Endothelial cell of umbilical vein (primary cell): Measurements from ENCODE around the gene SLC25A20. TPM values are rescaled to one million over a fixed set of nuclear protein-coding genes. Genes with fewer than 3 reads are reported as not detected.

Source experiments
- BruUV-seq: library from RNA; stranded (reverse); fragments of 400-500 nt; replicated peaks from 2 replicates; lab custom pipeline; 2021; lab: Mats Ljungman, UMichigan
- CTCF ChIA-PET: fragments of 300-600, 350-600 bp; sonication (Branson Sonifier 250); formaldehyde crosslinking; loops from one replicate; lab custom pipeline; 2021; ENCODE audit warnings: antibody characterized with exemption, inconsistent platforms; lab: Charles Lee
- POLR2A ChIA-PET: fragments of 300-600, 350-600 bp; sonication (Branson Sonifier 250); formaldehyde crosslinking; loops from one replicate; lab custom pipeline; 2021; ENCODE audit warnings: antibody characterized with exemption, inconsistent platforms; lab: Charles Lee
- DNase-seq: peaks from one replicate; pipeline ENCODE4 v3.0.0-alpha.2; 2011; ENCODE audit warnings: low read depth, low spot score
- FAIRE-seq: peaks from 2 replicates; lab custom pipeline; 2011; peaks lifted over from hg19 to GRCh38; lab: Jason Lieb, UNC
- H2AFZ ChIP-seq: 2 replicates; pipeline ENCODE4 v1.6.0; 2012; ENCODE audit warnings: low read depth, low read length, control low read depth, inconsistent platforms
- H3K27ac ChIP-seq: 2 replicates; pipeline ENCODE4 v1.5.1; 2011; ENCODE audit warnings: low read depth, mild to moderate bottlenecking, control low read depth, low read length, moderate library complexity; ENCODE audit not compliant: insufficient read depth
- H3K27me3 ChIP-seq, 2 experiments: 2 replicates each; pipeline versions ENCODE4 v1.6.0 to v1.6.1; 2011; ENCODE audit warnings: low read length in 2 of 2, mixed read lengths in 1 of 2; ENCODE audit not compliant: control insufficient read depth in 2 of 2, insufficient read depth in 2 of 2
- H3K36me3 ChIP-seq, 2 experiments: 2 replicates in 1 of 2; 3 replicates in 1 of 2; pipeline ENCODE4 v1.5.1; 2011; ENCODE audit warnings: low read length in 2 of 2, mild to moderate bottlenecking in 1 of 2, moderate library complexity in 1 of 2; ENCODE audit not compliant: control insufficient read depth in 2 of 2, insufficient read depth in 2 of 2; ENCODE audit errors: extremely low read depth in 1 of 2
- H3K4me1 ChIP-seq: 3 replicates; pipeline ENCODE4 v1.5.1; 2011; ENCODE audit warnings: mild to moderate bottlenecking, low read length; ENCODE audit not compliant: control insufficient read depth, insufficient read depth; ENCODE audit errors: extremely low read depth
- H3K4me2 ChIP-seq: 2 replicates; pipeline ENCODE4 v1.6.1; 2011; ENCODE audit warnings: low read length, control low read depth, mixed read lengths; ENCODE audit not compliant: insufficient read depth
- H3K4me3 ChIP-seq, 3 experiments: fragments of 200-600 bp in 1 of 3; sonication (generic), shearing (Covaris generic) in 1 of 3; replicated peaks in 1 of 3; 2 replicates each; pipeline ENCODE4 v1.5.1; 2011 to 2016; ENCODE audit warnings: control low read depth in 3 of 3, low read length in 3 of 3, mild to moderate bottlenecking in 2 of 3, inconsistent platforms in 1 of 3, low read depth in 1 of 3, moderate library complexity in 1 of 3; ENCODE audit not compliant: insufficient read depth in 1 of 3
- H3K79me2 ChIP-seq: 2 replicates; pipeline ENCODE4 v1.6.0; 2012; ENCODE audit warnings: low read length, inconsistent platforms; ENCODE audit not compliant: control insufficient read depth, insufficient read depth
- H3K9ac ChIP-seq: replicated peaks from 2 replicates; pipeline ENCODE3; 2011; ENCODE audit warnings: low read length, control low read depth; ENCODE audit not compliant: insufficient read depth; ENCODE audit errors: extremely low read depth
- H3K9me1 ChIP-seq: replicated peaks from 3 replicates; pipeline ENCODE4 v1.6.0; 2011; ENCODE audit warnings: mild to moderate bottlenecking, low read length; ENCODE audit not compliant: control insufficient read depth, insufficient read depth; ENCODE audit errors: extremely low read depth
- H3K9me3 ChIP-seq: replicated peaks from 2 replicates; pipeline ENCODE4 v1.5.1; 2012; ENCODE audit warnings: low read length, inconsistent platforms; ENCODE audit not compliant: control insufficient read depth, insufficient read depth
- H4K20me1 ChIP-seq: replicated peaks from 2 replicates; pipeline ENCODE3; 2011; ENCODE audit warnings: mild to moderate bottlenecking, low read length; ENCODE audit not compliant: control insufficient read depth, insufficient read depth; ENCODE audit errors: extremely low read depth
- EZH2 ChIP-seq: IDR thresholded peaks from 2 replicates; pipeline ENCODE4 v1.6.1; 2012; ENCODE audit warnings: borderline replicate concordance, low read depth, mild to moderate bottlenecking, moderate library complexity, low read length, inconsistent platforms; ENCODE audit not compliant: severe bottlenecking
- FOS ChIP-seq: IDR thresholded peaks from 2 replicates; pipeline ENCODE4 v1.6.1; 2011; ENCODE audit warnings: mild to moderate bottlenecking, low read length, moderate library complexity, borderline replicate concordance; ENCODE audit not compliant: insufficient read depth
- GATA2 ChIP-seq: IDR thresholded peaks from 2 replicates; pipeline ENCODE4 v1.7.0; 2011; ENCODE audit warnings: low read depth, mild to moderate bottlenecking, moderate library complexity, mixed read lengths, low read length; ENCODE audit not compliant: insufficient read length, insufficient read depth
- JUN ChIP-seq: IDR thresholded peaks from 2 replicates; pipeline ENCODE4 v1.6.1; 2011; ENCODE audit warnings: borderline replicate concordance, low read depth; ENCODE audit not compliant: insufficient read length, insufficient read depth
- MYC ChIP-seq: IDR thresholded peaks from one replicate; pipeline ENCODE4 v1.6.1; 2011; ENCODE audit warnings: mild to moderate bottlenecking, low read depth, low read length
- POLR2A ChIP-seq: IDR thresholded peaks from 2 replicates; pipeline ENCODE4 v1.6.1; 2012; ENCODE audit warnings: low read depth, mild to moderate bottlenecking, control low read depth, low read length
- POLR2AphosphoS5 ChIP-seq: IDR thresholded peaks from 2 replicates; pipeline ENCODE4 v1.6.1; 2012; ENCODE audit warnings: low read depth, mild to moderate bottlenecking, control low read depth, low read length, moderate library complexity; ENCODE audit not compliant: insufficient read depth
- dilution Hi-C: fragments of 300-500 bp; cut with MboI; formaldehyde crosslinking; loops from one replicate; pipeline ENCODE4 v1.15.0; 2019; ENCODE audit warnings: low sequenced_read_pairs; ENCODE audit not compliant: extremely low pct_ligation_motif_present
- intact Hi-C: fragments of 100-400 bp; cut with micrococcal nuclease; formaldehyde crosslinking; loops from one replicate; pipeline ENCODE4 v1.10.0; 2022
- polyA plus RNA-seq, 4 experiments: library from polyadenylated mRNA; depleted of rRNA in 3 of 4; stranded (reverse) in 3 of 4; unstranded in 1 of 4; fragments of >200 nt; gene quantifications; 2 replicates each; pipeline versions ENCODE4 v1.2.1 to v1.2.3, GENCODE V29; 2011 to 2012; ENCODE audit warnings: missing spikeins in 1 of 4
- total RNA-seq: library from RNA; stranded (reverse); gene quantifications from 2 replicates; pipeline ENCODE4 v1.2.3, GENCODE V29; 2021
- TF ChIP-seq, protein P1 (sequence below), 2 donors: IDR thresholded peaks; 1 replicate in 1 of 2; 2 replicates in 1 of 2; pipeline ENCODE4 v1.5.1; 2011; ENCODE audit warnings: low read length in 2 of 2, mild to moderate bottlenecking in 2 of 2, moderate library complexity in 2 of 2, control low read depth in 1 of 2, inconsistent platforms in 1 of 2, low read depth in 1 of 2; ENCODE audit not compliant: insufficient read depth in 1 of 2; ENCODE audit errors: extremely low read depth in 1 of 2
- TF ChIP-seq, protein P2 (sequence below): IDR thresholded peaks from 2 replicates; pipeline ENCODE4 v1.6.1; 2011; ENCODE audit not compliant: insufficient read depth, insufficient read length

Gene SLC25A20
- total and polyA plus RNA-seq, 2 donors (not counting 3 experiments of a cell fraction or from before 2014, with no cell fraction given), result 7.9 to 11.0 TPM

DNA sequence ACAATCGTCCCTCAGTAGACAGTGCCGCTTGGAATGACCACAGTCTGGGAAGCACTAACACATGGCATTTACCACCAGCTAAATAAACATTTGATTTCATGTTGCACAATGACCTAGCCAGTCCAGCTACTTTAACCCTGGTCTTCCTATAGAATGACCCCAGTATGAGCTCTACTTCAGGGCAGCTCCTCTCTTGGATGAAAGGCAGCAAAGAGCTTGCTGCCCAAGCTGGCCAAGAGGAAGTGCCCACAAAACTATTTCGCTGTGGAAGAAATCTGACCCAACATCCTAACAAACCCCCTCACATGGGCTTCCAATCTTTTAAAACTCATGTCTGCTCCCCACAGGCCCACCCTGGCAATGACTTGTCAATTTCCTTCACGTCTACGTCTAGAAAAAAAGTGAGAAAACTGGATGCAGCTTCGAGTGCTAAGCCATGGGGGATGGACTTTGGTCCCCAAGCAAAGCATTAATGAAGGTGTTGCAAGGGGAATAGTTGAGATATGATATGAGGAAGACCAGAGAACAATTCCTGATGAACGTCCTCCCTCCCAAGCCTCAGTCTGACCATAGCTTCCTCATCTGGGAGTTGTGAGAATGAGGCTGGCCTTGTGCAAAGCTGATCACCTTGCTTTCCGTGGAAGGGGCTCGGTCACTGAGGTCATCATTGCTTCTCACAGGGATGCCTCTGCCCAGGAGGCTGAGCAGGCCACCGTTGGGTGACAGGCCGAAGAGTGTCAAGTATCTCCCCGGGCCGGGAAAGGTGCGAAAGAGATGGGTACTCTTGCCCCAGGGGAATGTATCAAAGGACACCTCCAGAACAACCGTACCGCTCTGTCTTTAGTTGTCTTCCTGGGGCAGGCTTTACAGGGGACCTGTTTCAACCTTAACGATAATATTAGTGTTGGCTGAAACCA, 964 bp downstream of the SLC25A20 start:
- Histone ChIP-seq H3K9me1 (no peaks in the 10 kb centered on the region), H3K79me2 (no peaks in the 10 kb centered on the region), H3K4me1 (peaks cover 7% of the 10 kb centered on the region), H2AFZ (peak overlapping the region; percentile 94), H3K9ac (no peak overlapping the region), H4K20me1 (no peaks in the 10 kb centered on the region), H3K36me3 (no peaks in the 10 kb centered on the region), H3K4me3 (peak overlapping the region; percentile 33 to 50 (median 48)), H3K27me3 (no peaks in the 10 kb centered on the region), H3K27ac (no peak overlapping the region), H3K9me3 (no peaks in the 10 kb centered on the region), H3K4me2 (peak overlapping the region; percentile 71)
- FAIRE-seq (no peak), DNase-seq (no peak)
- intact Hi-C loops (loop anchor here (1.0 to 5.0 kb wide), 2 partner anchors 22 to 50 kb away; partner anchors contain the start of gene PRKAR2A), dilution Hi-C loops (no loop called here)
- BruUV-seq, result TSS peak; percentile 40
- ChIA-PET CTCF (interaction anchor here (0.9 to 2.1 kb wide), 6 partner anchors 10 to 90 kb away, joined by 3 to 8 read pairs (median 4); partner anchors contain the start of gene ARIH2), POLR2A (interaction anchor here (0.7 kb wide), 1 partner anchor 34 kb away, joined by 6 read pairs; no protein-coding TSS in a partner anchor)
- TF ChIP-seq MYC (no peak), GATA2 (no peak), POLR2AphosphoS5 (no peak), EZH2 (no peak), POLR2A (no peak), JUN (no peak), FOS (no peak)
- TF ChIP-seq, protein P1, sequence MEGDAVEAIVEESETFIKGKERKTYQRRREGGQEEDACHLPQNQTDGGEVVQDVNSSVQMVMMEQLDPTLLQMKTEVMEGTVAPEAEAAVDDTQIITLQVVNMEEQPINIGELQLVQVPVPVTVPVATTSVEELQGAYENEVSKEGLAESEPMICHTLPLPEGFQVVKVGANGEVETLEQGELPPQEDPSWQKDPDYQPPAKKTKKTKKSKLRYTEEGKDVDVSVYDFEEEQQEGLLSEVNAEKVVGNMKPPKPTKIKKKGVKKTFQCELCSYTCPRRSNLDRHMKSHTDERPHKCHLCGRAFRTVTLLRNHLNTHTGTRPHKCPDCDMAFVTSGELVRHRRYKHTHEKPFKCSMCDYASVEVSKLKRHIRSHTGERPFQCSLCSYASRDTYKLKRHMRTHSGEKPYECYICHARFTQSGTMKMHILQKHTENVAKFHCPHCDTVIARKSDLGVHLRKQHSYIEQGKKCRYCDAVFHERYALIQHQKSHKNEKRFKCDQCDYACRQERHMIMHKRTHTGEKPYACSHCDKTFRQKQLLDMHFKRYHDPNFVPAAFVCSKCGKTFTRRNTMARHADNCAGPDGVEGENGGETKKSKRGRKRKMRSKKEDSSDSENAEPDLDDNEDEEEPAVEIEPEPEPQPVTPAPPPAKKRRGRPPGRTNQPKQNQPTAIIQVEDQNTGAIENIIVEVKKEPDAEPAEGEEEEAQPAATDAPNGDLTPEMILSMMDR (IDR thresholded peaks at IDR 0.05; ENCODE audit: extremely low read depth in 1 of 2, insufficient read depth in 1 of 2, low read depth in 1 of 2, low read length in 2 of 2), result no peak
- TF ChIP-seq, protein P2, sequence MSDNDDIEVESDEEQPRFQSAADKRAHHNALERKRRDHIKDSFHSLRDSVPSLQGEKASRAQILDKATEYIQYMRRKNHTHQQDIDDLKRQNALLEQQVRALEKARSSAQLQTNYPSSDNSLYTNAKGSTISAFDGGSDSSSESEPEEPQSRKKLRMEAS, result no peak
